Peyer's patch (tissue), 4 donors: ENCODE measurements around the gene PDGFA. TPM values are rescaled to one million over a fixed set of nuclear protein-coding genes. Genes with fewer than 3 reads are reported as not detected.

Experiments
- DNase-seq, 3 donors: peaks; one replicate each; pipeline ENCODE4 v3.0.0-alpha.2; 2017 to 2019
- H3K27ac ChIP-seq, 4 donors: fragments of 200-600 bp; sonication (generic); one replicate each; pipeline ENCODE4 v1.5.1; 2016 to 2019
- H3K27me3 ChIP-seq, 2 donors: fragments of 200-600 bp; sonication (generic); one replicate each; pipeline ENCODE4 v1.5.1; 2019
- H3K36me3 ChIP-seq, 3 donors: fragments of 200-600 bp; sonication (generic); one replicate each; pipeline ENCODE4 v1.5.1; 2016 to 2019
- H3K4me1 ChIP-seq, 4 donors: fragments of 200-600 bp; sonication (generic); one replicate each; pipeline ENCODE4 v1.5.1; 2016 to 2019
- H3K4me3 ChIP-seq, 4 donors: fragments of 200-600 bp; sonication (generic); 1 replicate in 3 of 4; 2 replicates in 1 of 4; pipeline ENCODE4 v1.5.1; 2016 to 2019; ENCODE audit warnings: mild to moderate bottlenecking in 1 of 4
- H3K9me3 ChIP-seq, 4 donors: fragments of 200-600 bp; sonication (generic); one replicate each; pipeline ENCODE4 v1.5.1; 2016 to 2019; ENCODE audit warnings: mild to moderate bottlenecking in 1 of 4
- POLR2A ChIP-seq, 2 donors: fragments of 450-650 bp; IDR thresholded peaks; one replicate each; pipeline ENCODE4 v1.5.1; 2017; ENCODE audit warnings: antibody characterized with exemption in 2 of 2, mild to moderate bottlenecking in 2 of 2, moderate library complexity in 2 of 2
- total RNA-seq, 4 donors: library from RNA; depleted of rRNA; stranded (reverse); fragments of >200 nt; gene quantifications; one replicate each; pipeline ENCODE4 v1.1.0, GENCODE V29; 2016
- TF ChIP-seq, protein P1 (sequence below), 6 experiments: fragments of 450-650 bp in 4 of 6; fragments of 200-600 bp in 2 of 6; sonication (generic) in 1 of 6; IDR thresholded peaks; one replicate each; pipeline ENCODE4 v1.5.1; 2017 to 2019; ENCODE audit warnings: antibody characterized with exemption in 6 of 6, mild to moderate bottlenecking in 3 of 6, moderate library complexity in 1 of 6

Gene PDGFA
- total RNA-seq, 4 donors from 2014 or later, result 5.8 to 97.8 (median 59.4) TPM

DNA sequence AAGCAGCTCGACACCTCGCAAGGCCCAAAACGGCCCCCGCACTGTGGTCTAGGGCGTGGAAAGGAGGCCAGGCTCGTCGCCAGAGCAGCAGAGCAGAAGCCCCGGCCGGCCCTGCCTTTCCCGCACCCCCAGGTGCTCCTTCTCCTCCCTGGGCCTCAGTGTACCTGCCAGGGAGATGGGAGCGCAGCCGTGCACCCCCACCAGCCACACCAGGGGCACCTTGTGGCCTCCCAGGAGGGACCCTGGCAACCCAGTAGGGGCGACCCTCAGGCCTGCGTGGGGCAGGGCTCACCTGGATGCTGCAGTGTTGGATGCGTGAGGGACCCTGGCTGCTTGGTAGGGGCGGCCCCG lies 9.5 kb downstream of the PDGFA start:
- H3K27ac ChIP-seq, result no peak overlapping the region
- H3K27me3 ChIP-seq, result no peaks in the 10 kb centered on the region
- peaks cover 0 to 57% (median 5%) of the 10 kb centered on the region in 4 donors for H3K4me1 ChIP-seq
- TF ChIP-seq POLR2A (IDR thresholded peaks at IDR 0.05), result no peak
- TF ChIP-seq, protein P1, sequence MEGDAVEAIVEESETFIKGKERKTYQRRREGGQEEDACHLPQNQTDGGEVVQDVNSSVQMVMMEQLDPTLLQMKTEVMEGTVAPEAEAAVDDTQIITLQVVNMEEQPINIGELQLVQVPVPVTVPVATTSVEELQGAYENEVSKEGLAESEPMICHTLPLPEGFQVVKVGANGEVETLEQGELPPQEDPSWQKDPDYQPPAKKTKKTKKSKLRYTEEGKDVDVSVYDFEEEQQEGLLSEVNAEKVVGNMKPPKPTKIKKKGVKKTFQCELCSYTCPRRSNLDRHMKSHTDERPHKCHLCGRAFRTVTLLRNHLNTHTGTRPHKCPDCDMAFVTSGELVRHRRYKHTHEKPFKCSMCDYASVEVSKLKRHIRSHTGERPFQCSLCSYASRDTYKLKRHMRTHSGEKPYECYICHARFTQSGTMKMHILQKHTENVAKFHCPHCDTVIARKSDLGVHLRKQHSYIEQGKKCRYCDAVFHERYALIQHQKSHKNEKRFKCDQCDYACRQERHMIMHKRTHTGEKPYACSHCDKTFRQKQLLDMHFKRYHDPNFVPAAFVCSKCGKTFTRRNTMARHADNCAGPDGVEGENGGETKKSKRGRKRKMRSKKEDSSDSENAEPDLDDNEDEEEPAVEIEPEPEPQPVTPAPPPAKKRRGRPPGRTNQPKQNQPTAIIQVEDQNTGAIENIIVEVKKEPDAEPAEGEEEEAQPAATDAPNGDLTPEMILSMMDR (IDR thresholded peaks at IDR 0.05), result no peak
- H3K36me3 ChIP-seq, result peaks cover 0 to 41% (median 0%) of the 10 kb centered on the region in 3 donors
- peak in 1 of 3 donors; percentile 36 for DNase-seq
- H3K9me3 ChIP-seq, result no peaks in the 10 kb centered on the region
- no peak overlapping the region for H3K4me3 ChIP-seq

DNA sequence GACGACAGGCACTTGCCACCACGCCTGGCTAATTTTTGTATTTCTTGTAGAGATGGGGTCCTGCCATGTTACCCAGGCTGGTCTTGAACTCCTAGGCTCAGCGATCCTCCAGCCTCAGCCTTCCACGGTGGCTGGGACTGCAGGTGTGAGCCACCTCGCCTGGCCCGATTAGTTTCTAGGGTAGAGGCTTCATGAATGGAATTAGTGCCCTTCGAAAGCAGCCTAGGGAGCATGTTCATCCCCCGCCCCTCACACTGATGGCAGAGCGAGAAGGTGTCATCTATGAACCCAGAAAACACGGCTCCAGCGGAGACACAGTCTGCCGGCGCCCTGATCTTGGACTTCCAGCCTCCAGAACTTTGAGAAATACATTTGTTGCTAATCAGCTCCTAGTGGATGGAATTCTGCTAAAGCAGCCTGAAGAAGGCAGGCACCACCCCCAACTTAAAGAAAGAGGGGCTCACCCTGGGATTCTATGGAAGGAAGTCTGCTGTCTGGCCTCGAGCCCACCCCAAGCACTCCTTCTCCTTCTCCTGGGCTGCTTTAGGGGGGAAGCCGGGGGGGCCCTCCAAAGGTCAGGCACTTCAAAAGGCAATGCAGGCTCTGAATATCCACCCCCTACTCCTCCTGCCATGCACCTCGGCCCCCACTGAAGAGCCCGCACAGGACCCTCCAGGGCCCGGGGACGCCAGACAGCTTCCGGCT lies 10.1 kb downstream of the PDGFA start:
- peak in 1 of 3 donors; percentile 39 for DNase-seq

DNA sequence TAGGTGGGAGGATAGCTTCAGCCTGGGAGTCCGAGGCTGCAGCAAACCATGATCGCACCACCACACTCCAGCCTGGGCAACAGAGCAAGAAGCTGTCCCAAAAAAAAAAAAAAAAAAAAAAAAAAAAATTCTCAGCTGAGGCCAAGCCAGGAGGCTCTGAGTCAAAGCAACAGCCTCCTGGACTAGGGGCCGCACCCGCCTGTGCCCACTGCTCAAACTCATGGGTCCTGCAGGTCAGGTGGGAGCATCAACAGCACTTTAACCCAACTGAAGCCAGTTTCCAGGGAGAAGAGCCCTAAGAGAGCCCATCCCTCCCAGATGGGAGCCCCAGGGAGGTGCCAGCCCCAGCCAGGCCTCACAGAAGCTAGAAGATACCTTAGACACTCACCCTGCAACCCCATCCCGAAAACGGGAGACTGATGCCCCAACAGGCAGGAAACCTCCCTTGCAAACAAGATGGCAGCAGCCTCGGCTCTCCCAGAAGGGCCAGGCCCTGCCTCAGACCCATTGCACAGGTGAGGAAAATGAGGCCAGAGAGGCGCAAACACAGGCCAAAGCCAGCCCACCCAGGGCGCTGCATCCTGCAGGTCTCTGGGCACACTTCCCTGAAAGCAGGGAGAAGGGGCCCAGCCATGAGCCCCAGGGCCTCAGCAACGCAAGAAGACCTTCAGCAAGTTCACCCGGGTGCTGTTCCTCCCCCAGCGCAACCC lies 11.0 kb downstream of the PDGFA start:
- no peaks in the 10 kb centered on the region for H3K9me3 ChIP-seq
- H3K27me3 ChIP-seq, result no peaks in the 10 kb centered on the region
- DNase-seq, result peak in 1 of 3 donors; percentile 47
- TF ChIP-seq, protein P1 (IDR thresholded peaks at IDR 0.05), result no peak
- no peak for TF ChIP-seq POLR2A (IDR thresholded peaks at IDR 0.05)
- peak overlapping the region in 2 of 4 donors; percentile 71 to 75 for H3K27ac ChIP-seq
- no peak overlapping the region for H3K4me3 ChIP-seq
- H3K36me3 ChIP-seq, result peaks cover 0 to 41% (median 0%) of the 10 kb centered on the region in 3 donors
- H3K4me1 ChIP-seq, result peaks cover 0 to 57% (median 8%) of the 10 kb centered on the region in 4 donors

More for the DNA sequence above, 10.1 kb downstream of the PDGFA start:
- H3K9me3 ChIP-seq, result no peaks in the 10 kb centered on the region
- TF ChIP-seq, protein P1 (IDR thresholded peaks at IDR 0.05), result no peak
- TF ChIP-seq POLR2A (IDR thresholded peaks at IDR 0.05), result no peak
- H3K36me3 ChIP-seq, result peaks cover 0 to 41% (median 0%) of the 10 kb centered on the region in 3 donors
- H3K4me3 ChIP-seq, result no peak overlapping the region
- no peak overlapping the region for H3K27ac ChIP-seq
- H3K27me3 ChIP-seq, result no peaks in the 10 kb centered on the region
- peaks cover 0 to 57% (median 5%) of the 10 kb centered on the region in 4 donors for H3K4me1 ChIP-seq

DNA sequence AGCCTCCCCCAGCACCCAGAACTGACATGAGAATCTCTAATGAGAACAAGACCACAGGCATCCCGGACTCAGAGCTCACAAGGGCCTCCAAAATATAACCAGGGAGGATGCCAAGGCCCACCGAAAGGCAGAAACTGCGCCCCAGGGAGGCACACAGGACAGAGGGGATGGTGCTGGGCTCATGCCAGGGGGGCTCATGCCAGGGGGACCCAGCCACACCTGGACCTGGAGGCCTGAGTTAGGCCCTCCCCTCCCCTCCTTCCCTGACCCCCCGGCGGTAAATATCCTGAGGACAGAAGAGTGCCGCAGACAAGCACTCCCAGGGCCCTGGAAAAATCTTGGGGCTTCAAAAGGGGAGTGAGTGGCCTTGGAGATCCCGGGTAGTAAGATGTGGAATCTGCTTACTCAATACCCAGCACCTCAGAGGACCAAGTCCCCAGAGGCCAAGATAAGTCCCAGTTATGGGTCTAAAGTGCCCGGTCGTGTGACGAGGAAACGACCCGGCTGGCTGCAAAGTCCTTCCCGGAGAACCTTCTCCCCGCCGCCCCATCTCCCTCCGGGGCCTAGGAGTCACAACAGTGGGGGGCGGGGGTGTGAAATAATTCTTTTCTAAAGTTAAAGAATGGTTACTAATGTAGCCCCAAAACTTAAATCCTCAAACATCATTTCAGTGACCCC lies 11.9 kb downstream of the PDGFA start:
- Histone ChIP-seq H3K27ac (peak overlapping the region in 2 of 4 donors; percentile 71 to 75), H3K9me3 (no peaks in the 10 kb centered on the region), H3K36me3 (peaks cover 0 to 41% (median 0%) of the 10 kb centered on the region in 3 donors), H3K27me3 (no peaks in the 10 kb centered on the region), H3K4me1 (peaks cover 0 to 56% (median 10%) of the 10 kb centered on the region in 4 donors), H3K4me3 (no peak overlapping the region)
- TF ChIP-seq, protein P1 (IDR thresholded peaks at IDR 0.05), result no peak
- TF ChIP-seq POLR2A (IDR thresholded peaks at IDR 0.05), result no peak
- DNase-seq, result peak in 2 of 3 donors; percentile 77 to 78

DNA sequence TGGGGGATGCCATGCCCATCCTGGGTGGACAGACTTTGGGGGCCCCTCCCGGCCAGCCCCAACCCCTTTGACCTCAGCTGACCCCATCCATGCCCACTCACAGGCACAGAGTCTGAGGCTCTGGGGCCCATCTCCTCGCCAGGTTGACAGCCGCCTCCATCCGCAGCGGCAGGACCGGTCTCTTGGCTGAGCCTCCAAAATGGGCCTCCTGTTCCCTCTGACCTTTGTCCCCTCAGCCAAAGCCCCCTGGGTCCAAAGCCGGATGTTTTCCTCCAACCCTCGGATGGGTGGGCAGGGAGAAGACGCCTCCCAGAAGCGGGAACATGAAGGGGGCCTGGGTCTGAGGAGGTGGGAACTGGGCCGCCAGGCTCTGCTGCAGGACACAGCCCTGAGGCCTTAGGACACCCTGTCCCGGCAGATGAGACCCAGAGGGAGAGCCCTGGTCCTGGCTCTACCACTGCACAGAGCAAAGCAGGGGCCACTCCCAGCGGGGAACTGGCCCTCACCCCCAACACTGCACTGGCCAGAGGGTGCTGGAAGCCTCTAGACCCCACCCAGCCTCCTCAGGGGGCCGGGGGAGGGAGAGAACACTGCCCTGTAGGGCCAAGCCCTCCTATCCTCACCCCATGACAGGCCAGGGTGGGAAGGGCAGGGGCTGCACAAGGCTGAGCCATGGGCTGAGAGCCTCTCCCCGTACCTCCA lies 12.6 kb downstream of the PDGFA start:
- Histone ChIP-seq H3K9me3 (no peaks in the 10 kb centered on the region), H3K4me1 (peaks cover 0 to 55% (median 7%) of the 10 kb centered on the region in 4 donors), H3K27me3 (no peaks in the 10 kb centered on the region), H3K27ac (peak overlapping the region in 2 of 4 donors; percentile 71 to 75), H3K36me3 (peaks cover 0 to 41% (median 0%) of the 10 kb centered on the region in 3 donors), H3K4me3 (no peak overlapping the region)
- DNase-seq, result peak in 2 of 3 donors; percentile 38 to 46
- TF ChIP-seq, protein P1 (IDR thresholded peaks at IDR 0.05), result no peak
- TF ChIP-seq POLR2A (IDR thresholded peaks at IDR 0.05), result no peak
